Hepatocyte (in vitro differentiated cells): Measurements from ENCODE around the gene MRPL24. TPM values are rescaled to one million over a fixed set of nuclear protein-coding genes. Genes with fewer than 3 reads are reported as not detected.
A peak's percentile ranks its signal among the peaks of the same experiment; 100 is the strongest.

Experiments
- DNase-seq: peaks from one replicate; pipeline ENCODE4 v3.0.0-alpha.2; 2016; ENCODE audit warnings: low spot score
- H2AFZ ChIP-seq: fragments of 200-600 bp; sonication (generic); 2 replicates; pipeline ENCODE4 v1.6.0; 2016; ENCODE audit warnings: antibody characterized with exemption, mild to moderate bottlenecking
- H3K27ac ChIP-seq: fragments of 200-600 bp; sonication (generic); 2 replicates; pipeline ENCODE4 v1.5.1; 2016; ENCODE audit warnings: mild to moderate bottlenecking
- H3K27me3 ChIP-seq: fragments of 200-600 bp; sonication (generic); 2 replicates; pipeline ENCODE4 v1.6.1; 2016
- H3K36me3 ChIP-seq: fragments of 200-600 bp; sonication (generic); replicated peaks from 2 replicates; pipeline ENCODE4 v1.5.1; 2016; ENCODE audit warnings: low read depth; ENCODE audit not compliant: insufficient read depth
- H3K4me1 ChIP-seq: fragments of 200-600 bp; sonication (generic); 2 replicates; pipeline ENCODE4 v1.5.1; 2016; ENCODE audit warnings: mild to moderate bottlenecking, moderate library complexity; ENCODE audit not compliant: insufficient read depth
- H3K4me2 ChIP-seq: fragments of 200-600 bp; sonication (generic); 2 replicates; pipeline ENCODE4 v1.6.0; 2016
- H3K4me3 ChIP-seq: fragments of 200-600 bp; sonication (generic); 2 replicates; pipeline ENCODE4 v1.5.1; 2016; ENCODE audit warnings: mild to moderate bottlenecking
- H3K79me2 ChIP-seq: fragments of 200-600 bp; sonication (generic); 2 replicates; pipeline ENCODE4 v1.6.0; 2017; ENCODE audit warnings: mild to moderate bottlenecking
- H3K9me2 ChIP-seq: fragments of 200-600 bp; sonication (generic); replicated peaks from 2 replicates; pipeline ENCODE4 v1.6.0; 2017; ENCODE audit warnings: mild to moderate bottlenecking; ENCODE audit not compliant: insufficient read depth
- H3K9me3 ChIP-seq: fragments of 200-600 bp; sonication (generic); 2 replicates; pipeline ENCODE4 v1.5.1; 2016; ENCODE audit warnings: low read depth, mild to moderate bottlenecking
- H4K20me1 ChIP-seq: fragments of 200-600 bp; sonication (generic); 2 replicates; pipeline ENCODE4 v1.6.0; 2016; ENCODE audit warnings: mild to moderate bottlenecking; ENCODE audit not compliant: insufficient read depth, poor library complexity, severe bottlenecking
- CTCF ChIP-seq: fragments of 200-600 bp; sonication (generic); IDR thresholded peaks from 2 replicates; pipeline ENCODE4 v1.5.1; 2016; ENCODE audit warnings: antibody characterized with exemption, mild to moderate bottlenecking; ENCODE audit not compliant: poor library complexity
- EZH2 ChIP-seq: fragments of 200-600 bp; sonication (generic); IDR thresholded peaks from 2 replicates; pipeline ENCODE4 v1.6.1; 2016; ENCODE audit warnings: antibody characterized with exemption, mild to moderate bottlenecking, borderline replicate concordance
- EZH2phosphoT487 ChIP-seq: fragments of 200-600 bp; sonication (generic); IDR thresholded peaks from one replicate; pipeline ENCODE4 v1.6.1; 2018; ENCODE audit warnings: antibody characterized with exemption, mild to moderate bottlenecking, low read depth, moderate library complexity; ENCODE audit not compliant: unreplicated experiment, severe bottlenecking
- WGBS: methylation state at CpG from one replicate; pipeline ENCODE4 v1.1.6; 2016; ENCODE audit warnings: low lambda C conversion rate; ENCODE audit errors: missing lambda C conversion rate; 5-methylcytosine and 5-hydroxymethylcytosine counted together
- polyA plus RNA-seq: library from polyadenylated mRNA; unstranded; fragments of >200 nt; fragmentation: Nextera tagmentation; extraction: Ambion mirVana; gene quantifications from 2 replicates; pipeline ENCODE4 v1.2.1, GENCODE V29; 2016
- total RNA-seq: library from RNA; depleted of rRNA; stranded (reverse); fragments of >200 nt; gene quantifications from 2 replicates; pipeline ENCODE4 v1.2.3, GENCODE V29; 2014

The MRPL24 gene
- total and polyA plus RNA-seq, 2 experiments from 2014 or later, result 40.4 to 64.1 TPM

- H4K20me1 ChIP-seq, result no peaks in the 10 kb centered on the region
- no peaks in the 10 kb centered on the region for H3K27me3 ChIP-seq
- H3K9me2 ChIP-seq, result no peaks in the 10 kb centered on the region
- H3K9me3 ChIP-seq, result no peaks in the 10 kb centered on the region
- no peak overlapping the region for H2AFZ ChIP-seq
- H3K4me2 ChIP-seq, result peak overlapping the region; percentile 75
- H3K27ac ChIP-seq, result peak overlapping the region; percentile 96
- 13% methylated on average over 8 of the region's 13 CpGs for WGBS
- no peak overlapping the region for H3K4me3 ChIP-seq
- H3K79me2 ChIP-seq, result peaks cover 5% of the 10 kb centered on the region
- no peak for TF ChIP-seq EZH2phosphoT487
- TF ChIP-seq EZH2, result no peak
- peaks cover 54% of the 10 kb centered on the region for H3K4me1 ChIP-seq
- no peaks in the 10 kb centered on the region for H3K36me3 ChIP-seq
- DNase-seq, result no peak
Measured at GRCh38 chr1:156692441-156692924, 48.4 kb downstream of the MRPL24 start.

GRCh38 chr1:156691665-156692440 lies 49.0 kb downstream of the MRPL24 start:
- Histone ChIP-seq H3K9me3 (no peaks in the 10 kb centered on the region), H3K27me3 (no peaks in the 10 kb centered on the region), H3K9me2 (no peaks in the 10 kb centered on the region), H3K79me2 (peaks cover 5% of the 10 kb centered on the region), H4K20me1 (no peaks in the 10 kb centered on the region), H3K4me3 (no peak overlapping the region), H3K27ac (peak overlapping the region; percentile 96), H3K4me1 (peaks cover 54% of the 10 kb centered on the region), H3K4me2 (peak overlapping the region; percentile 75), H2AFZ (no peak overlapping the region), H3K36me3 (no peaks in the 10 kb centered on the region)
- 38% methylated on average over 19 of the region's 20 CpGs for WGBS
- DNase-seq, result peak; percentile 75
- TF ChIP-seq EZH2phosphoT487, result no peak
- no peak for TF ChIP-seq CTCF
- no peak for TF ChIP-seq EZH2

GRCh38 chr1:156691191-156691590 lies 49.7 kb downstream of the MRPL24 start:
- TF ChIP-seq EZH2 (no peak), CTCF (no peak), EZH2phosphoT487 (no peak)
- H3K4me2 ChIP-seq, result peak overlapping the region; percentile 75
- peaks cover 54% of the 10 kb centered on the region for H3K4me1 ChIP-seq
- no peaks in the 10 kb centered on the region for H3K27me3 ChIP-seq
- no peak for DNase-seq
- H3K9me3 ChIP-seq, result no peaks in the 10 kb centered on the region
- no peaks in the 10 kb centered on the region for H3K36me3 ChIP-seq
- 54% methylated on average over 9 of the region's 10 CpGs for WGBS
- H3K4me3 ChIP-seq, result no peak overlapping the region
- H4K20me1 ChIP-seq, result no peaks in the 10 kb centered on the region
- H3K9me2 ChIP-seq, result no peaks in the 10 kb centered on the region
- peak overlapping the region; percentile 96 for H3K27ac ChIP-seq
- no peak overlapping the region for H2AFZ ChIP-seq
- H3K79me2 ChIP-seq, result peaks cover 5% of the 10 kb centered on the region

GRCh38 chr1:156690675-156691036 lies 50.2 kb downstream of the MRPL24 start:
- Histone ChIP-seq H3K4me2 (peak overlapping the region; percentile 75), H3K9me2 (no peaks in the 10 kb centered on the region), H3K79me2 (peaks cover 5% of the 10 kb centered on the region), H3K27me3 (no peaks in the 10 kb centered on the region), H2AFZ (no peak overlapping the region), H3K27ac (peak overlapping the region; percentile 96), H3K9me3 (no peaks in the 10 kb centered on the region), H4K20me1 (no peaks in the 10 kb centered on the region), H3K36me3 (no peaks in the 10 kb centered on the region), H3K4me1 (peaks cover 54% of the 10 kb centered on the region), H3K4me3 (no peak overlapping the region)
- 70% methylated on average over 8 of the region's 8 CpGs for WGBS
- no peak for DNase-seq
- TF ChIP-seq EZH2phosphoT487, result no peak
- TF ChIP-seq CTCF, result no peak
